Gastrocnemius medialis (tissue), 4 donors: ENCODE data around the gene CYBB. TPM values are rescaled to one million over a fixed set of nuclear protein-coding genes. Genes with fewer than 3 reads are reported as not detected.

Experiments
- ATAC-seq, 2 donors: fragments of 150-250 bp; one replicate each; pipeline ENCODE4 v1.9.1; 2016
- DNase-seq, 2 donors: peaks; one replicate each; pipeline ENCODE4 v3.0.0-alpha.2; 2019
- H3K27ac ChIP-seq, 4 donors: fragments of 200-600 bp; sonication (generic); 1 replicate in 1 of 4; 2 replicates in 3 of 4; pipeline ENCODE4 v1.5.1; 2016 to 2018; ENCODE audit warnings: mild to moderate bottlenecking in 2 of 4, moderate library complexity in 1 of 4
- H3K27me3 ChIP-seq, 3 donors: fragments of 200-600 bp; sonication (generic) in 2 of 3; 1 replicate in 1 of 3; 2 replicates in 2 of 3; pipeline versions ENCODE4 v1.5.1 to v1.6.0; 2016 to 2019; ENCODE audit warnings: mild to moderate bottlenecking in 1 of 3, moderate library complexity in 1 of 3
- H3K36me3 ChIP-seq, 2 donors: fragments of 200-600 bp; sonication (generic) in 1 of 2; one replicate each; pipeline ENCODE4 v1.5.1; 2017 to 2018
- H3K4me1 ChIP-seq, 2 donors: fragments of 200-600 bp; sonication (generic) in 1 of 2; one replicate each; pipeline ENCODE4 v1.5.1; 2016 to 2017; ENCODE audit warnings: mild to moderate bottlenecking in 2 of 2
- H3K4me3 ChIP-seq, 4 donors: fragments of 200-600 bp; sonication (generic) in 3 of 4; 1 replicate in 1 of 4; 2 replicates in 3 of 4; pipeline ENCODE4 v1.5.1; 2016 to 2019; ENCODE audit warnings: mild to moderate bottlenecking in 2 of 4
- H3K9me3 ChIP-seq, 3 donors: fragments of 200-600 bp; sonication (generic) in 2 of 3; 1 replicate in 1 of 3; 2 replicates in 2 of 3; pipeline ENCODE4 v1.5.1; 2016 to 2019
- CTCF ChIP-seq, 5 experiments: fragments of 450-650 bp in 3 of 5; fragments of 200-600 bp in 2 of 5; sonication (generic) in 2 of 5; IDR thresholded peaks in 4 of 5; conservative IDR thresholded peaks in 1 of 5; 1 replicate in 4 of 5; 2 replicates in 1 of 5; pipeline ENCODE4 v1.5.1; 2016 to 2019; ENCODE audit warnings: antibody characterized with exemption in 5 of 5, mild to moderate bottlenecking in 3 of 5, moderate library complexity in 3 of 5
- POLR2A ChIP-seq, 2 donors: fragments of 450-650 bp; IDR thresholded peaks; one replicate each; pipeline ENCODE4 v1.6.1; 2017; ENCODE audit warnings: antibody characterized with exemption in 2 of 2, mild to moderate bottlenecking in 2 of 2, moderate library complexity in 2 of 2
- in situ Hi-C, 4 donors: fragments of 200-750 bp; cut with MboI; loops; one replicate each; pipeline versions ENCODE4 v1.15.0 to v1.8.0; 2017; ENCODE audit warnings: low sequenced_read_pairs in 4 of 4
- intact Hi-C: fragments of 100-400 bp; cut with DNase I; formaldehyde crosslinking; loops from one replicate; pipeline ENCODE4 v1.15.1; 2023; ENCODE audit warnings: low total_unique reads
- total RNA-seq, 4 donors: library from RNA; depleted of rRNA; stranded (reverse); fragments of >200 nt; gene quantifications; one replicate each; pipeline versions ENCODE4 v1.1.0 to v1.2.3, GENCODE V29; 2016

CYBB gene
- total RNA-seq, 4 donors from 2014 or later: 1.8 to 6.7 (median 5.1) TPM

DNA sequence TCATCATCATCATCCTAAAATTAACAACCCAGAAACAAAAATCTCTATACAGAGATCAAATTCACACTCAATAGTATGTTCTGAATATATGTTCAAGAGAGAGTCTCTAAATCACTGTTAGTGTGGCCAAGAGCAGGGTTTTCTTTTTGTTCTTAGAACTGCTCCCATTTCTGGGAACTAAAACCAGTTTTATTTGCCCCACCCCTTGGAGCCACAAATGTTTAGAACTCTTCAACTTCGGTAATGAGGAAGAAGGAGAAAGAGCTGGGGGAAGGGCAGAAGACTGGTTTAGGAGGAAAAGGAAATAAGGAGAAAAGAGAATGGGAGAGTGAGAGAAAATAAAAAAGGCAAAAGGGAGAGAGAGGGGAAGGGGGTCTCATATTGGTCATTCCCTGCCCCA, 32.3 kb downstream of the CYBB start:
- Histone ChIP-seq H3K9me3 (no peaks in the 10 kb centered on the region), H3K27ac (no peak overlapping the region), H3K36me3 (no peaks in the 10 kb centered on the region), H3K4me1 (no peaks in the 10 kb centered on the region), H3K27me3 (peaks cover 0 to 4% (median 0%) of the 10 kb centered on the region in 3 donors), H3K4me3 (no peak overlapping the region)
- in situ Hi-C loops (no loop called here), intact Hi-C loops (no loop called here)
- no peak for TF ChIP-seq CTCF (IDR thresholded peaks at IDR 0.05 in 4 of 5, conservative IDR thresholded peaks at IDR 0.05 in 1 of 5)
- no peak for TF ChIP-seq POLR2A (IDR thresholded peaks at IDR 0.05)
- no peak for DNase-seq
- ATAC-seq: no peak

GRCh38 chrX:37813570-37813969, 33.7 kb downstream of the CYBB start:
- Histone ChIP-seq H3K36me3 (no peaks in the 10 kb centered on the region), H3K4me1 (no peaks in the 10 kb centered on the region), H3K9me3 (no peaks in the 10 kb centered on the region), H3K27ac (no peak overlapping the region), H3K4me3 (no peak overlapping the region), H3K27me3 (peaks cover 0 to 10% (median 0%) of the 10 kb centered on the region in 3 donors)
- DNase-seq: no peak
- intact Hi-C loops (no loop called here), in situ Hi-C loops (no loop called here)
- TF ChIP-seq CTCF (IDR thresholded peaks at IDR 0.05 in 4 of 5, conservative IDR thresholded peaks at IDR 0.05 in 1 of 5): no peak
- TF ChIP-seq POLR2A (IDR thresholded peaks at IDR 0.05): no peak
- no peak for ATAC-seq

GRCh38 chrX:37815366-37815765, 35.5 kb downstream of the CYBB start:
- Histone ChIP-seq H3K36me3 (no peaks in the 10 kb centered on the region), H3K4me3 (no peak overlapping the region), H3K9me3 (no peaks in the 10 kb centered on the region), H3K4me1 (no peaks in the 10 kb centered on the region), H3K27me3 (peaks cover 0 to 10% (median 0%) of the 10 kb centered on the region in 3 donors), H3K27ac (no peak overlapping the region)
- intact Hi-C loops: no loop called here
- TF ChIP-seq POLR2A (IDR thresholded peaks at IDR 0.05) (no peak), CTCF (IDR thresholded peaks at IDR 0.05 in 4 of 5, conservative IDR thresholded peaks at IDR 0.05 in 1 of 5) (no peak)
- DNase-seq (no peak), ATAC-seq (no peak)
- in situ Hi-C loops: no loop called here

DNA sequence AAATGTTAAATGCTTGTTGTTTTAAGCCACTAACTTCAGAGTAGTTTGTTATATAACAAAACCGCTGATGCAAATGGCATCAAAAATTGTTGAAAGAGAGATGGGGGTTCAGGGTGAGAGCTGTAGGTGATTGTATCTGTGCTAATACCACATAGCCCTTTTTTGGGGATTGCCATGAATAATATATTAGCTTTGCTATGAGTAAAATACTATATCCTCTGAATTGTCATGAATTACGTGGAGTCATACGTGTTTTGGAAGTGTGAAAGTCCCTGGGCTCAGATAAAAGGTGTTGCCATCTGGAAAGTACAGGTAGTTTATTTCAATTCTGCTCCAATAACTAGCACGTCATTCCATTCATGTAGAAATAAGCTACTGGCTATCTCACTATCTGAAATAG, 36.9 kb downstream of the CYBB start:
- ATAC-seq: no peak
- no peak overlapping the region for H3K27ac ChIP-seq
- H3K36me3 ChIP-seq: no peaks in the 10 kb centered on the region
- DNase-seq: no peak
- H3K4me1 ChIP-seq: no peaks in the 10 kb centered on the region
- no peak overlapping the region for H3K4me3 ChIP-seq
- peaks cover 0 to 10% (median 0%) of the 10 kb centered on the region in 3 donors for H3K27me3 ChIP-seq
- in situ Hi-C loops (no loop called here), intact Hi-C loops (no loop called here)
- no peaks in the 10 kb centered on the region for H3K9me3 ChIP-seq
- TF ChIP-seq CTCF (IDR thresholded peaks at IDR 0.05 in 4 of 5, conservative IDR thresholded peaks at IDR 0.05 in 1 of 5): no peak
- TF ChIP-seq POLR2A (IDR thresholded peaks at IDR 0.05): no peak

- in situ Hi-C loops: no loop called here
- no peak overlapping the region for H3K4me3 ChIP-seq
- TF ChIP-seq CTCF (IDR thresholded peaks at IDR 0.05 in 4 of 5, conservative IDR thresholded peaks at IDR 0.05 in 1 of 5): no peak
- no peak for TF ChIP-seq POLR2A (IDR thresholded peaks at IDR 0.05)
- no peaks in the 10 kb centered on the region for H3K36me3 ChIP-seq
- no peak for DNase-seq
- H3K4me1 ChIP-seq: no peaks in the 10 kb centered on the region
- intact Hi-C loops: no loop called here
- H3K9me3 ChIP-seq: no peaks in the 10 kb centered on the region
- no peak overlapping the region for H3K27ac ChIP-seq
- H3K27me3 ChIP-seq: peaks cover 0 to 10% (median 0%) of the 10 kb centered on the region in 3 donors
- ATAC-seq: no peak
Observed at GRCh38 chrX:37817176-37817575, 37.3 kb downstream of the CYBB start.
